Measurements from ENCODE around the gene LHCGR. TPM values are rescaled to one million over a fixed set of nuclear protein-coding genes. Genes with fewer than 3 reads are reported as not detected.
A peak's percentile ranks its signal among the peaks of the same experiment; 100 is the strongest.

LHCGR gene

DNA sequence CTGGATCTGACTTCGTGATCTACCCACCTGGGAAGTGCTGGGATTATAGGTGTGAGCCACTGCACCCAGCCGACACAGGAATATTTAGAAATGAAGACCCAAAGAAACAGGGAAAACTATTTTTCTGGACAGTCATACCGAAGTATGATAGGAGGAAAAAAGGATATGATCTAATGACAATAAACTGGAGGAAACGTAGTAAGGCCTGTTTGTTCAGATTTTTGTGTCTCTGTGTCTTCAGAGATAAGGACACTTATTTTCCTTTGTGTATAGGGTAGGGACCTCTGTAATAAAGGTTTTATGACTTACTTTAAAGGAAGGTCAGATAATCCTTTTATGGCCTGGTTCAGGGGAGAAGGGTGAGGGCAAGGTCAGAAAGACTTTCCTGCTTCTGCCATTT is 81.9 kb downstream of the LHCGR start:
- Histone ChIP-seq H3K4me1 (ENCODE audit: control insufficient read depth, low read depth, low read length) (no peaks in the 10 kb centered on the region), H3K36me3 (ENCODE audit: control insufficient read depth, insufficient read depth, low read length) (no peaks in the 10 kb centered on the region), H3K9ac (ENCODE audit: low read length) (no peak overlapping the region), H3K79me2 (ENCODE audit: control insufficient read depth, insufficient read depth, low read length) (no peaks in the 10 kb centered on the region), H3K27me3 (ENCODE audit: insufficient read depth, low read length, poor library complexity) (no peaks in the 10 kb centered on the region), H3K4me2 (ENCODE audit: low read length) (no peak overlapping the region), H3K4me3 (ENCODE audit: low read length) (no peak overlapping the region), H4K5ac (ENCODE audit: low read length) (no peak overlapping the region), H2AK5ac (ENCODE audit: low read length) (no peak overlapping the region), H3K27ac (ENCODE audit: low read depth, low read length) (no peak overlapping the region), H3K18ac (ENCODE audit: low read length) (no peak overlapping the region), H2BK120ac (ENCODE audit: low read depth, low read length) (no peak overlapping the region), H3K56ac (ENCODE audit: low read length) (no peak overlapping the region), H3K79me1 (ENCODE audit: low read length) (no peaks in the 10 kb centered on the region), H3K4ac (ENCODE audit: low read depth, low read length) (no peak overlapping the region), H2BK5ac (ENCODE audit: low read length) (no peak overlapping the region), H3K23ac (ENCODE audit: low read length) (no peak overlapping the region), H2BK15ac (replicated peaks; ENCODE audit: low read depth) (no peak overlapping the region), H4K8ac (ENCODE audit: low read depth, low read length) (no peak overlapping the region)
- no CpG with 5 or more reads among the region's 4 CpGs for WGBS (ENCODE audit: extremely low coverage, insufficient coverage, low lambda C conversion rate)
- DNase-seq = no peak

DNA sequence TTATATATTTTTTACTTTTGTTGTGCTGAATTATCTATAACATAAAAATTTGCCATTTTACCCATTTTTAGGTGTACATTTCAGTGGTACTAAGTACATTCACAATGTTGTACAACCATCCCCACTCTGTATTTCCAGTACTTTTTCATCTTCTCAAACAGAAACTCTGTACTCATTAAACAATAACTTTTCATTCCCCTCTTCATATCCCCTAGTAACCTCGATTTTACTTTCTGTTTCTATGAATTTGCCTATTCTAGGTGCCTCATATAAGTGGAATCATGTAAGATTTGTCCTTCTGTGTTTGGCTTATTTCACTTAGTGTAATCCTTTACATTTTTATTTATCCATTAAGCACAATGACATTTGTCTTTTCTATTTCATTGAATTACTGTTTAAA is 86.5 kb downstream of the LHCGR start:
- no peak for DNase-seq
- no peak overlapping the region for H3K56ac ChIP-seq (ENCODE audit: low read length)
- no peak overlapping the region for H3K4me3 ChIP-seq (ENCODE audit: low read length)
- H3K23ac ChIP-seq (ENCODE audit: low read length) = no peak overlapping the region
- no peak overlapping the region for H3K9ac ChIP-seq (ENCODE audit: low read length)
- no peaks in the 10 kb centered on the region for H3K79me1 ChIP-seq (ENCODE audit: low read length)
- no peak overlapping the region for H3K27ac ChIP-seq (ENCODE audit: low read depth, low read length)
- H3K4me1 ChIP-seq (ENCODE audit: control insufficient read depth, low read depth, low read length) = no peaks in the 10 kb centered on the region
- no peaks in the 10 kb centered on the region for H3K36me3 ChIP-seq (ENCODE audit: control insufficient read depth, insufficient read depth, low read length)
- no peak overlapping the region for H3K4ac ChIP-seq (ENCODE audit: low read depth, low read length)
- no peak overlapping the region for H4K5ac ChIP-seq (ENCODE audit: low read length)
- H3K4me2 ChIP-seq (ENCODE audit: low read length) = no peak overlapping the region
- WGBS (ENCODE audit: extremely low coverage, insufficient coverage, low lambda C conversion rate) = no CpG with 5 or more reads among the region's 1 CpG
- H3K27me3 ChIP-seq (ENCODE audit: insufficient read depth, low read length, poor library complexity) = no peaks in the 10 kb centered on the region
- H2BK15ac ChIP-seq (replicated peaks; ENCODE audit: low read depth) = no peak overlapping the region
- H2AK5ac ChIP-seq (ENCODE audit: low read length) = no peak overlapping the region
- H4K8ac ChIP-seq (ENCODE audit: low read depth, low read length) = no peak overlapping the region
- H3K79me2 ChIP-seq (ENCODE audit: control insufficient read depth, insufficient read depth, low read length) = no peaks in the 10 kb centered on the region
- no peak overlapping the region for H3K18ac ChIP-seq (ENCODE audit: low read length)
- no peak overlapping the region for H2BK120ac ChIP-seq (ENCODE audit: low read depth, low read length)
- H2BK5ac ChIP-seq (ENCODE audit: low read length) = no peak overlapping the region

DNA sequence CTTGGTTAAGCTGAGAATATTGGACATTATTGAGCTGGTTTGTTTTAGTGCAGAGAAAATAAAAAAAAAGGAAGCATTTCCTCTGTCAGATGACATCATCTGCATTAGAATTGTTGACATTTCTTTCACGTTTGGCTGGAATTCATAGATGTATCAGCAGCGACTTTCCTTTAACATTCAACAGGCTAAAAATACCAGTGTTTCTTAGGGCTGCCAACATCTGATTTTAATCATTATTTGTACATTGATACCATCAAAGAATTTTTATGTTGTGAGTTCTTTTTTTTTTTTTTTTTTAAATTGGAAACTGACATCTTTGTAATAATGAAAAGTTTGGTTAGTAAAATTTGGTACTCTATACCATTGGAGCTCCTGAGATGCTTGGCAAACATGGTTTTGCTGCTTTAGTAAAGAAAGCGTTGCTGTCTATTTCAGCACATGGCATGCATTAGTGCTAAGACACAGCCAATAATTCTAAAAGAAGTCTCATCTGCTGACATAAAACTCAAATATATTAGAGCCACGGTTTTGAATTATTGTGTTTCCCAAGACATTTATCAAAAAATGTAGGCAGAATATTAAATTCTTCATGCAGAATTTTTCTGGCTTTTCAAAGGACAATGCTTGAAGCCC is 104.2 kb downstream of the LHCGR start:
- no peak overlapping the region for H3K27ac ChIP-seq (ENCODE audit: low read depth, low read length)
- no peak overlapping the region for H2AK5ac ChIP-seq (ENCODE audit: low read length)
- H3K23ac ChIP-seq (ENCODE audit: low read length) = no peak overlapping the region
- H2BK120ac ChIP-seq (ENCODE audit: low read depth, low read length) = no peak overlapping the region
- no peak overlapping the region for H2BK15ac ChIP-seq (replicated peaks; ENCODE audit: low read depth)
- H3K4me2 ChIP-seq (ENCODE audit: low read length) = no peak overlapping the region
- no peaks in the 10 kb centered on the region for H3K4me1 ChIP-seq (ENCODE audit: control insufficient read depth, low read depth, low read length)
- no peaks in the 10 kb centered on the region for H3K27me3 ChIP-seq (ENCODE audit: insufficient read depth, low read length, poor library complexity)
- no peaks in the 10 kb centered on the region for H3K79me1 ChIP-seq (ENCODE audit: low read length)
- peak; percentile 6 for DNase-seq
- H3K9ac ChIP-seq (ENCODE audit: low read length) = no peak overlapping the region
- H3K4me3 ChIP-seq (ENCODE audit: low read length) = no peak overlapping the region
- H3K56ac ChIP-seq (ENCODE audit: low read length) = no peak overlapping the region
- H3K4ac ChIP-seq (ENCODE audit: low read depth, low read length) = no peak overlapping the region
- no CpG with 5 or more reads among the region's 4 CpGs for WGBS (ENCODE audit: extremely low coverage, insufficient coverage, low lambda C conversion rate)
- H3K36me3 ChIP-seq (ENCODE audit: control insufficient read depth, insufficient read depth, low read length) = no peaks in the 10 kb centered on the region
- no peak overlapping the region for H2BK5ac ChIP-seq (ENCODE audit: low read length)
- H4K8ac ChIP-seq (ENCODE audit: low read depth, low read length) = no peak overlapping the region
- H3K18ac ChIP-seq (ENCODE audit: low read length) = no peak overlapping the region
- no peak overlapping the region for H4K5ac ChIP-seq (ENCODE audit: low read length)
- no peaks in the 10 kb centered on the region for H3K79me2 ChIP-seq (ENCODE audit: control insufficient read depth, insufficient read depth, low read length)

DNA sequence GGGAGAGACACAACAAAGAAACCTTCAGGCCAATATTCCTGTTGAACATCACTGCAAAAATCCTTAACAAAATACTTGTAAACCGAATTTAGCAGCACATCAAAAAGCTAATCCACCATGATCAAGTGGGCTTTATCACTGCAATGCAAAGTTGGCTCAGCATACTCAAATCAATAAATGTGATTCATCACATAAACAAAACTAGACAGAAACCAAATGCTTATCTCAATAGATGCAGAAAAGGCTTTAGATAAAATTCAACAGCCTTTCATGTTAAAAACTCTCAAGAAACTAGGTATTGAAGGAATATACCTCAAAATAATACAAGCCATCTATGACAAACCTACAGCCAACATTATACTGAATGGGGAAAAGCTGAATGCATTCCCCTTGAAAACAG is 117.3 kb downstream of the LHCGR start:
- H4K8ac ChIP-seq (ENCODE audit: low read depth, low read length) = no peak overlapping the region
- no peak overlapping the region for H2BK15ac ChIP-seq (replicated peaks; ENCODE audit: low read depth)
- H3K4me2 ChIP-seq (ENCODE audit: low read length) = no peak overlapping the region
- no peak overlapping the region for H2AK5ac ChIP-seq (ENCODE audit: low read length)
- no peak overlapping the region for H3K27ac ChIP-seq (ENCODE audit: low read depth, low read length)
- H3K79me2 ChIP-seq (ENCODE audit: control insufficient read depth, insufficient read depth, low read length) = no peaks in the 10 kb centered on the region
- H3K4ac ChIP-seq (ENCODE audit: low read depth, low read length) = no peak overlapping the region
- H3K56ac ChIP-seq (ENCODE audit: low read length) = no peak overlapping the region
- H3K4me1 ChIP-seq (ENCODE audit: control insufficient read depth, low read depth, low read length) = no peaks in the 10 kb centered on the region
- H3K36me3 ChIP-seq (ENCODE audit: control insufficient read depth, insufficient read depth, low read length) = no peaks in the 10 kb centered on the region
- H4K5ac ChIP-seq (ENCODE audit: low read length) = no peak overlapping the region
- H2BK5ac ChIP-seq (ENCODE audit: low read length) = no peak overlapping the region
- no peak for DNase-seq
- no peak overlapping the region for H2BK120ac ChIP-seq (ENCODE audit: low read depth, low read length)
- no peak overlapping the region for H3K18ac ChIP-seq (ENCODE audit: low read length)
- WGBS (ENCODE audit: extremely low coverage, insufficient coverage, low lambda C conversion rate) = no CpG with 5 or more reads among the region's 1 CpG
- H3K79me1 ChIP-seq (ENCODE audit: low read length) = no peaks in the 10 kb centered on the region
- no peak overlapping the region for H3K23ac ChIP-seq (ENCODE audit: low read length)
- H3K27me3 ChIP-seq (ENCODE audit: insufficient read depth, low read length, poor library complexity) = no peaks in the 10 kb centered on the region
- no peak overlapping the region for H3K9ac ChIP-seq (ENCODE audit: low read length)
- H3K4me3 ChIP-seq (ENCODE audit: low read length) = no peak overlapping the region

Small RNA genes lying within 50 kb of the gene (small RNA-seq; reads per million reads assigned to genes)
- gene ELOBP3 (ENCODE audit: insufficient read depth) = not detected
